HCT116 (cell line): ENCODE measurements around the gene C2orf92.

Experiments used
- CTCF ChIP-seq, 3 experiments: fragments of 200-600 bp in 1 of 3; sonication (generic) in 1 of 3; IDR thresholded peaks in 2 of 3; conservative IDR thresholded peaks in 1 of 3; 2 replicates each; pipeline ENCODE4 v1.5.1; 2012 to 2017; ENCODE audit warnings: low read depth in 2 of 3, low read length in 2 of 3, antibody characterized with exemption in 1 of 3, borderline replicate concordance in 1 of 3, control low read depth in 1 of 3, mild to moderate bottlenecking in 1 of 3, mixed read lengths in 1 of 3, mixed run types in 1 of 3, moderate library complexity in 1 of 3; ENCODE audit not compliant: insufficient read depth in 1 of 3
- EGR1 ChIP-seq: IDR thresholded peaks from 2 replicates; pipeline ENCODE4 v1.6.1; 2012; ENCODE audit warnings: low read depth
- ELF1 ChIP-seq: IDR thresholded peaks from 2 replicates; pipeline ENCODE4 v1.6.1; 2012; ENCODE audit warnings: low read depth, borderline replicate concordance
- EZH2 ChIP-seq: fragments of 200-600 bp; sonication (generic); IDR thresholded peaks from 2 replicates; pipeline ENCODE4 v1.6.1; 2017; ENCODE audit warnings: antibody characterized with exemption, mixed run types
- POLR2A ChIP-seq: IDR thresholded peaks from 2 replicates; pipeline ENCODE4 v1.7.0; 2011; ENCODE audit warnings: borderline replicate concordance; ENCODE audit not compliant: insufficient read depth, insufficient read length; ENCODE audit errors: extremely low read depth
- POLR2AphosphoS5 ChIP-seq: IDR thresholded peaks from 2 replicates; pipeline ENCODE4 v1.6.1; 2011; ENCODE audit warnings: mild to moderate bottlenecking, low read depth, low read length, moderate library complexity
- RAD21 ChIP-seq: IDR thresholded peaks from 2 replicates; pipeline ENCODE4 v1.6.1; 2012; ENCODE audit warnings: low read depth, mild to moderate bottlenecking
- SIN3A ChIP-seq: IDR thresholded peaks from 2 replicates; pipeline ENCODE4 v1.6.1; 2012; ENCODE audit warnings: low read depth
- SRF ChIP-seq: IDR thresholded peaks from 2 replicates; pipeline ENCODE4 v1.6.1; 2012; ENCODE audit warnings: low read depth
- TCF7L2 ChIP-seq: IDR thresholded peaks from 2 replicates; pipeline ENCODE4 v1.7.0; 2011; ENCODE audit warnings: borderline replicate concordance, inconsistent platforms; ENCODE audit not compliant: insufficient read depth, insufficient read length; ENCODE audit errors: extremely low read depth
- ZNF274 ChIP-seq: fragments of 200-500 bp; sonication (Bioruptor generic); IDR thresholded peaks from 2 replicates; pipeline ENCODE4 v1.6.1; 2014; ENCODE audit warnings: mild to moderate bottlenecking, low read depth, low read length, inconsistent platforms
- TF ChIP-seq, protein P1 (sequence below): IDR thresholded peaks from 2 replicates; pipeline ENCODE4 v1.6.1; 2012
- TF ChIP-seq, protein P2 (sequence below): IDR thresholded peaks from 2 replicates; pipeline ENCODE4 v1.6.1; 2012; ENCODE audit warnings: low read depth

DNA sequence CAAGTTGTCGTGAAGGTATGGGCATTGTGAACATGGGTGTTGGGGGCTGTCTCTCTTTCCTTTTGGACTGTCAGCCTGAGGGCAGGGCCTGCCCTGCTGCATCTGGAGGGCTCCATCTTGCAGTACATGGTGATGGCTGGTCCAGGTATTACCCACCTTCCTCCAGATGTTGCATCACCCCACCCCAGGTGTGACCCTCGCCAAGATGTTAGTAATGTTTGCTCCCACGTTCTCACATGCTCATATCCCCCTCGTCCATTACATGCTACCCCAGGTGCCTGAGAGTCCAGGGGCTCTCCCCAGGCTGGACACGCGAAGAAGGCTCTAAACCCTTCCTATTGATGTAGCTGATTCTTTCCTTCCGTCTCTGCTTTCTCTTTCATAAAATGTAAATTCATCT is 57.8 kb downstream of the C2orf92 start:
- TF ChIP-seq ELF1, result no peak
- TF ChIP-seq, protein P1, sequence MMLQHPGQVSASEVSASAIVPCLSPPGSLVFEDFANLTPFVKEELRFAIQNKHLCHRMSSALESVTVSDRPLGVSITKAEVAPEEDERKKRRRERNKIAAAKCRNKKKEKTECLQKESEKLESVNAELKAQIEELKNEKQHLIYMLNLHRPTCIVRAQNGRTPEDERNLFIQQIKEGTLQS, result no peak
- no peak for TF ChIP-seq POLR2AphosphoS5
- TF ChIP-seq EZH2, result no peak
- TF ChIP-seq ZNF274, result no peak
- no peak for TF ChIP-seq SIN3A
- no peak for TF ChIP-seq CTCF (IDR thresholded peaks at IDR 0.05 in 2 of 3, conservative IDR thresholded peaks at IDR 0.05 in 1 of 3; ENCODE audit: borderline replicate concordance in 1 of 3, insufficient read depth in 1 of 3, low read depth in 2 of 3, low read length in 2 of 3)
- TF ChIP-seq, protein P2, sequence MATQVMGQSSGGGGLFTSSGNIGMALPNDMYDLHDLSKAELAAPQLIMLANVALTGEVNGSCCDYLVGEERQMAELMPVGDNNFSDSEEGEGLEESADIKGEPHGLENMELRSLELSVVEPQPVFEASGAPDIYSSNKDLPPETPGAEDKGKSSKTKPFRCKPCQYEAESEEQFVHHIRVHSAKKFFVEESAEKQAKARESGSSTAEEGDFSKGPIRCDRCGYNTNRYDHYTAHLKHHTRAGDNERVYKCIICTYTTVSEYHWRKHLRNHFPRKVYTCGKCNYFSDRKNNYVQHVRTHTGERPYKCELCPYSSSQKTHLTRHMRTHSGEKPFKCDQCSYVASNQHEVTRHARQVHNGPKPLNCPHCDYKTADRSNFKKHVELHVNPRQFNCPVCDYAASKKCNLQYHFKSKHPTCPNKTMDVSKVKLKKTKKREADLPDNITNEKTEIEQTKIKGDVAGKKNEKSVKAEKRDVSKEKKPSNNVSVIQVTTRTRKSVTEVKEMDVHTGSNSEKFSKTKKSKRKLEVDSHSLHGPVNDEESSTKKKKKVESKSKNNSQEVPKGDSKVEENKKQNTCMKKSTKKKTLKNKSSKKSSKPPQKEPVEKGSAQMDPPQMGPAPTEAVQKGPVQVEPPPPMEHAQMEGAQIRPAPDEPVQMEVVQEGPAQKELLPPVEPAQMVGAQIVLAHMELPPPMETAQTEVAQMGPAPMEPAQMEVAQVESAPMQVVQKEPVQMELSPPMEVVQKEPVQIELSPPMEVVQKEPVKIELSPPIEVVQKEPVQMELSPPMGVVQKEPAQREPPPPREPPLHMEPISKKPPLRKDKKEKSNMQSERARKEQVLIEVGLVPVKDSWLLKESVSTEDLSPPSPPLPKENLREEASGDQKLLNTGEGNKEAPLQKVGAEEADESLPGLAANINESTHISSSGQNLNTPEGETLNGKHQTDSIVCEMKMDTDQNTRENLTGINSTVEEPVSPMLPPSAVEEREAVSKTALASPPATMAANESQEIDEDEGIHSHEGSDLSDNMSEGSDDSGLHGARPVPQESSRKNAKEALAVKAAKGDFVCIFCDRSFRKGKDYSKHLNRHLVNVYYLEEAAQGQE, result no peak
- TF ChIP-seq POLR2A, result no peak
- TF ChIP-seq SRF, result no peak
- no peak for TF ChIP-seq EGR1
- no peak for TF ChIP-seq RAD21
- TF ChIP-seq TCF7L2, result no peak
